GM18507 (cell line): ENCODE data around the gene ZP4.
"Not testable (repeated sequence)": the region's sequence is repeated elsewhere in the genome, so short reads cannot be mapped to it uniquely, and the experiment has no call there.

Experiments
- DNase-seq: peaks from one replicate; pipeline ENCODE4 v3.0.0; 2011; ENCODE audit warnings: low read depth; ENCODE audit not compliant: insufficient read length; ENCODE audit errors: extremely low spot score
- FAIRE-seq: peaks from 2 replicates; lab custom pipeline; 2011; peaks lifted over from hg19 to GRCh38; lab: Jason Lieb, UNC

ZP4 gene

DNA sequence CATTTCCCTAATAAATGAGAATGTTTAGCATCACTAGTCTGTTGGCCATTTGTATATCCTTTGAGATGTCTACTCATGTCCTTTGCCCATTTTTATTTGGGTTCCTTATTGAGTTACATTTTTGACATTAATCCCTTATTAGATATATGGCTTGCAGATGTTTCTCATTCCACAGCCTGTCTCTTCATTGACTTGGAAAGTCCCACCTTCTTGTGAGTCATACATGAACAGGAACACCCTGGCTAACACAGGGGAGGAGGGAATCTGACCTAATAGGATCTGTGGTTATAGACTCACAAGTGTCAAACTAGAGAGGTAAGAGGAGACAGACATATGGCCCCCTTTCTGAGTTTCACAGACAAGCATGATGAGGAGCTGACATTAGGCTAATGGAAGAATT lies 11.5 kb downstream of the ZP4 start:
- FAIRE-seq (no peak), DNase-seq (no peak)

- FAIRE-seq = no peak
- DNase-seq = no peak
These were observed 12.3 kb downstream of the ZP4 start for GRCh38 chr1:237878406-237878805.

DNA sequence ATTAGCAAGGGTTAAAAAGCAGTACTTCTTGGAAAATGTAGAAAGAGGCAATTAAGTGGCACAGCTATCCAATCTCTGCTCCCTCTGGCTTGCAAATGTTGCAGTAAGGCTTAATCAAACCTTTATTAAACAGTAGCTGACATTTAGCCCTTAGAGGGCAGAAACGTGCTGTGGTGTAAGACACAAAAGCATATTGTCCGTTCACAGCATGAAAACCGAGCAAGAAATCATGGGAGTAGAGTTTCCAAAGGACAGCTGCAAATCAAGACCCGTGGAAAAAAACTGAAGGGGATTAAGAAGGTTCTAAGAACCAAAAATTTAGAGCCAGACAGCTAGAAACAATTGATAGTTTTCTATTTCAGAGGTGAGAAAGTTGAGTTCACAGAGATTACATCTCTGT lies 13.1 kb downstream of the ZP4 start:
- FAIRE-seq (no peak), DNase-seq (no peak)

DNA sequence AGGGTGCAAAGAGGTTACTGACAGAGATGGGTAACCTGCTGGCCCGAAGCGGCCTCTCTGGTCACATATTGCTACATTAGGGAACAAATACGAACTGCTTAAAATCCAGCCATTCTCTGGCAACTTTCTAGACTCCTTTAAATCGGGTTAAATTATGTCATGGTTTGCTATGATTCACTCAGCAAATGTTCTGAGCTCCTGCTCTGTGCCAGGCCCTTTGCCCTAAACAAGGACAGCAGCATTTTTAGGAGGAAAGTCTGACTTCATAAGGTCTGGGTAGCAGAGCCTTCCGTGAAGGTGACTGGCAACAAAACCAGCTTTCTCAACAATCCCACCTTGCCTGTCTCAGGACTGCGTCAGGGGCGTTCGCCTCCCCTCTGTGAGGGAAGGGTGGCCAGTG lies 15.4 kb downstream of the ZP4 start:
- no peak for FAIRE-seq
- no peak for DNase-seq

DNA sequence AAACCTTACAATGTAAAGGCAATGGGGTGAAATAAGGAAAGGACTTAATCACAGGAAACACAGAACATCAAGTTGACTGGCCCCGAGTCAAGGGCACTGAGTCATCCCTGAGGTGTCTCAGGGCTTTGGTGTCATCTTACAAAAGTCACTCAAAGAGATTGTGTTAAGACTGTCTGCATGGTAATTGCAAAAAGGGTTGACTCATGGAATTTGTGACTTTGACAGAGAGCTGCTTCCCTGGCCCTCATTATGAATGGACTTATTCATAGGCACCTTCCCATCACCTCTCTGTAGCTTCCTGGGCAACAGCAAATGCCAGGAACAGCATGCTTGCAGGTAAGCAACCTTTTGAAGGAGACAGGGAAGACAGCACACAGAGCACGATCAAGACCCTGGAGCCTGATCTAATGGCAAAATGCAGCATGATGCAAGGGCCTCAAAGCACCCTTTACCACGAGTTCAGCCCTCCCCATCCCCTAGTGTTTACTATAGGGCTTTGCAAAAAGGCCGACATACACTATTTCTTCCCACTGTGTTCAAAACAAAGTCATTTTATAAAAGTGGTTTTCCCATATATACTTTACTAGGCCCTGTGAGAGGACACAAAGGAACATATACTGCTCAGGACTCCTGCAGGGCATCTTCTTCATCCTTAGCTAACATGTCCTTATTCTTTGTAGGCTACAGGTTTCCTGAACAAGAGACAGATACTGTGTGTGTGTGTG lies 17.1 kb downstream of the ZP4 start:
- FAIRE-seq = no peak
- DNase-seq = no peak

GRCh38 chr1:237868817-237869600 lies 21.7 kb downstream of the ZP4 start:
- DNase-seq = no peak
- no peak for FAIRE-seq

- no peak for FAIRE-seq
- DNase-seq = no peak
These were observed 23.3 kb downstream of the ZP4 start for GRCh38 chr1:237867380-237867888.

DNA sequence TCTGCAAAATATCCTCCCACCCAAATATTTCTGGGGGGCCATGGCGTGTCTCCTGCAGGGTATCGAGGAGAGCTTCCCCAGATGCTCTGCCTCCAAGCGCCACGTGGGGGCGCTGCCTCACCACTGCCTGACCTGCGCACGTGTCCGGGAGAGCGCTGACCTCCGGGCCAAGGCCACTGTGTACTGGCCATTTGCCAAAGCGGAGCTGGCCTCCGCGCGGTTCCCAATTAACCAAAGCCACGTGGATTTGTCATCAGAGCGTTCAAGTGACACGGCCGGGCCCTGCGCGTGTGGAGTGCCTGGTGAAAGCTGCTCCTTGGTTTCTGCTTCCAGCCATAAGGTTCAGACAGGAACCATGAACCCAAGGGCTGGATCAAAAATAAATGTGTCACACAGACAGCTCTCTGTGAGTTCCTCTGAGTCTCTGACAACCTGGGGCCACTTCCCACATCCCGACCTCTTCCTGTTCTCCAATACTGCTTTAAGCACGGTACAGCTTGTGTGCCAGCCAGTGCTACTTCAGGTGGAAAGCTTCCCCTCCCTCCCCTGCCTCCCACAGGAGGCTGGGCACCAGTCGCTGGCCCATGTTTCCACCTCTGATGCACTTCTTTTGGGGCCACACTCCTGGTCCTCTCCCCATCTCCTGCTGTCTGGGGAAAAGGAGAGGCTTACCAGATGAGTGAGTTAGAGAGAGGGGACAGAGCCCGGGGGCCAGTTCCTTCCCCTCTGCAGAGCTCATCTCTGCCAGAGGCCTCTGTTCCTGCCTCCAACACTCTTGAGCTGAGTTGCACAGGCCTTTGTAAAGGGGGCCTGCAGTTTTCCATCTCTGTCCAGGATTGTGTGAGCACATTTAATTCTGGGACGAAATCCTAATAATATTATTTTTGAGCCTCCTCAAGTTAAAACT lies 26.1 kb downstream of the ZP4 start:
- DNase-seq = no peak
- FAIRE-seq = no peak

DNA sequence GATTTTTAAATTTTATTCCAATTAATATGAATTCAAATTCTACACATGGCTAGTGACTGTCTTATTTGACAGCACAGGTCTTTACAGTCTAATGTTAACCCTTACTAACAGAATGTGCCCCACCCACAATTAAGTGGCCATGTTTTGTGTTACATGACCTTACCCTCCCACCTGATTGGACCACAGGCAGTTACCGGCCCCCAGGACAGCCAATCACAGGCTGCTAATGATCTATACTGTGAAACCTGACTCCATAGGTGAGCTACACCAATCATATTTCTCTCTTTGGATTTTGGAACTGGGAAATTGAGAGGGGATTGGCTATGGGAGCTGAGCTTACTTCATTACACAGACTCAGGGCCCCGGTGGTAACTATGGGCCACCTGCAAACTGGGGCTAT lies 27.5 kb downstream of the ZP4 start:
- DNase-seq = no peak
- FAIRE-seq = no peak

DNA sequence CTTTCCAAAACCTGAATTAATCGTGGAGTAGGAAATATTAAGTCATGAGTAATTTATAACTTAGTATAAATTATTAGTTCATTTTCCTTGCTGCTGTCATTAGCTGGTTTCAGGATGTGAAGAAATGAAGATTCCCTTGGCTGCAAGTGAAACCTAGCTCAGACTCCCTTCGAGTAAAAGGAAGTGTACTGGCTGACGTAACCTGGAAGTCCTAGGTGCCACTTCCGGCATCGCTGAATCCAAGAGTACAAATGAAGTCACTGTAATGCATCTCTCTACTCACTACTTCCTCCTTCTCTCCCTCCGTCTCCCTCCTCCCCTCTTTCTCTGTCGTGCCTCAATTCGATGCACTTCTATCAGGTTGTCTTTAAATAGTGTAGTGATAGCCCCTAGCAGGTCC lies 28.8 kb downstream of the ZP4 start:
- FAIRE-seq (no peak), DNase-seq (no peak)

- DNase-seq (no peak), FAIRE-seq (no peak)
These were observed 31.7 kb downstream of the ZP4 start for GRCh38 chr1:237858992-237859391.

DNA sequence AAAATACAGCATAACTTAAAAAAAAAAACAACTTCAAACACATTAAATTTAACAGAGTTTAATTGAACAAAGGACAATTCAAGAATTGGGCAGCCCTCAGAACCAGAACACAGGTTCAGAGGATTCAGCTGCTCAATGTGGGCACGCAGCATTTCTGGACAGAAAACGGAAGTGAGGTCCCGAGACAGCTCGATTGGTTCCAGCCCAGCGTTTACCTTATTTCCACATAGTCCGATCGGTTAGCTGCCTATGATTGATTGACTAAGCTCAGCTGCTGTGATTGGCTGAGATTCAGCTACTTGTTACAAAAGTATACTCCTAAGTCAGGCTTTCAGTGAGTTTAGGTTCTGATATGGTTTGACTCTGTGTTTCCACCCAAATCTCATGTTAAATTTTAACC lies 33.3 kb downstream of the ZP4 start:
- FAIRE-seq (no peak), DNase-seq (no peak)

DNA sequence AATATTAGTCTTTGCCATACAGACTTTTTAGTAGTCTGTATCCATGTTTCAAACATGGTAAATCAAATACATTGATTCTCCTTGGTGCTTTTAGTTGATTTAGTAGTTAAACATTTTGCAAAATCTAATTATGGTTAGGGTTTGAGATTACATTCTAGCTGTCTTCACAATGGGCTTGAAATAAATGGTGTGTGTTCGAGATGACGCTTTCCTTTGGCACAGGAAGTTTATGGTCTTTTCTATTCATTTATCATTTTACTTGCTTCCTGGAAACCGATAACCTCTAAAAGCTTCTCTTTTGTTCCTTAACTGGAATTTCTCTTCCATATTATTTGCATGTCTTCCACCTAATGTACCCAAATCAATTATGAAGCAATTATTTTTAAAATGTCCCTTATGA lies 38.4 kb downstream of the ZP4 start:
- no peak for FAIRE-seq
- DNase-seq = no peak

- no peak for DNase-seq
- FAIRE-seq = no peak
These were observed 39.4 kb downstream of the ZP4 start for GRCh38 chr1:237851210-237851845.

- not testable (repeated sequence) for FAIRE-seq, DNase-seq
These were observed 47.2 kb downstream of the ZP4 start for GRCh38 chr1:237843516-237843915.

DNA sequence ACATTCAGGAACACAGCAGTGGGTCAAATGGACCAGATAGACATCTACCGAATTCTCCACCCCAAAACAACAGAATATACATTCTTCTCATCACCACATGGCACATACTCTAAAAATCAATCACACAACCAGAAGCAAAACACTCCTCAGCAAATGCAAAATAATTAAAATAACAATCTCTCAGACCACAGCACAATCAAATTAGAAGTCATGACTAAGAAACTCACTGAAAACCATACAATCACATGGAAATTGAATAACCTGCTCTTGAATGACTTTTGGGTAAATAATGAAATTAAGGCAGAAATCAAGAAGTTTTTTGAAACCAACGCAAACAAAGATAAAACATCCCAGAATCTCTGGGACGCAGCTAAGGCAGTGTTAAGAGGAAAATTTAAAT lies 49.2 kb downstream of the ZP4 start:
- DNase-seq (no peak), FAIRE-seq (no peak)

- DNase-seq (no peak), FAIRE-seq (no peak)
These were observed 51.7 kb downstream of the ZP4 start for GRCh38 chr1:237838904-237839534.

GRCh38 chr1:237838320-237838719 lies 52.4 kb downstream of the ZP4 start:
- DNase-seq (no peak), FAIRE-seq (no peak)

DNA sequence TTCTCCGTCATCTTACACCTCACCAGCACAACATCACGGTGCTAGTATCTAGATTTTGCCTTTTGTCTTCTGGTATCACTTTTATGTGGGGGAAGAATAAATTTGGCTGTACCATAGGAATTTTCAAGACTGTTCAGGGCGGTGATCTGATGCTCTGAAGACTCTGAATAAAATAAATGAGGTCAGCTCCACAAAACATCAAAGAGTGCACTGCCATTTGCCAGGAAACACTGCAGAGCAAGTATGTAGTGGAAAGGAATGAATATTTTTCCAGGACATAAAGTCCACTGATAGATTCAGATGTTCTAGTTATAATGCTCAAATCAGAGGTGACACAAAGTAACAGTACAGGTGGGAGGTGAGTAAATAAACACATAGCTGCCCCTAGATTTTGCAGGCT lies 56.3 kb downstream of the ZP4 start:
- FAIRE-seq (no peak), DNase-seq (no peak)
